Measurements from ENCODE around the gene TMEM63A. TPM values are rescaled to one million over a fixed set of nuclear protein-coding genes. Genes with fewer than 3 reads are reported as not detected.

Gene TMEM63A
- total and polyA plus RNA-seq, 2 of the 13 experiments (the other 11 are each of a cell fraction or from before 2014, with no cell fraction given) = 23.9 to 53.3 TPM

GRCh38 chr1:225890346-225891228 is 8.4 kb upstream of the TMEM63A start (continued):
- no peak for TF ChIP-seq ATF4 (CRISPR knock-in tag; IDR thresholded peaks at IDR 0.05)
- TF ChIP-seq TBP (CRISPR knock-in tag; IDR thresholded peaks at IDR 0.05) = no peak
- TF ChIP-seq, protein P1, sequence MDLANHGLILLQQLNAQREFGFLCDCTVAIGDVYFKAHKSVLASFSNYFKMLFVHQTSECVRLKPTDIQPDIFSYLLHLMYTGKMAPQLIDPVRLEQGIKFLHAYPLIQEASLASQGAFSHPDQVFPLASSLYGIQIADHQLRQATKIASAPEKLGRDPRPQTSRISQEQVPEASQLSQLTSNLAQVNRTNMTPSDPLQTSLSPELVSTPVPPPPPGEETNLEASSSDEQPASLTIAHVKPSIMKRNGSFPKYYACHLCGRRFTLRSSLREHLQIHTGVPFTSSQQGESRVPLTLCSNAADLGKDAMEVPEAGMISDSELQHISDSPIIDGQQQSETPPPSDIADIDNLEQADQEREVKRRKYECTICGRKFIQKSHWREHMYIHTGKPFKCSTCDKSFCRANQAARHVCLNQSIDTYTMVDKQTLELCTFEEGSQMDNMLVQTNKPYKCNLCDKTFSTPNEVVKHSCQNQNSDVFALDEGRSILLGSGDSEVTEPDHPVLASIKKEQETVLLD (CRISPR knock-in tag; IDR thresholded peaks at IDR 0.05; ENCODE audit: low read depth) = no peak
- peak; percentile 73 for TF ChIP-seq HDAC1 (CRISPR knock-in tag; IDR thresholded peaks at IDR 0.05)
- TF ChIP-seq ZNF589 (CRISPR knock-in tag; conservative IDR thresholded peaks at IDR 0.05) = no peak
- TF ChIP-seq, protein P2, sequence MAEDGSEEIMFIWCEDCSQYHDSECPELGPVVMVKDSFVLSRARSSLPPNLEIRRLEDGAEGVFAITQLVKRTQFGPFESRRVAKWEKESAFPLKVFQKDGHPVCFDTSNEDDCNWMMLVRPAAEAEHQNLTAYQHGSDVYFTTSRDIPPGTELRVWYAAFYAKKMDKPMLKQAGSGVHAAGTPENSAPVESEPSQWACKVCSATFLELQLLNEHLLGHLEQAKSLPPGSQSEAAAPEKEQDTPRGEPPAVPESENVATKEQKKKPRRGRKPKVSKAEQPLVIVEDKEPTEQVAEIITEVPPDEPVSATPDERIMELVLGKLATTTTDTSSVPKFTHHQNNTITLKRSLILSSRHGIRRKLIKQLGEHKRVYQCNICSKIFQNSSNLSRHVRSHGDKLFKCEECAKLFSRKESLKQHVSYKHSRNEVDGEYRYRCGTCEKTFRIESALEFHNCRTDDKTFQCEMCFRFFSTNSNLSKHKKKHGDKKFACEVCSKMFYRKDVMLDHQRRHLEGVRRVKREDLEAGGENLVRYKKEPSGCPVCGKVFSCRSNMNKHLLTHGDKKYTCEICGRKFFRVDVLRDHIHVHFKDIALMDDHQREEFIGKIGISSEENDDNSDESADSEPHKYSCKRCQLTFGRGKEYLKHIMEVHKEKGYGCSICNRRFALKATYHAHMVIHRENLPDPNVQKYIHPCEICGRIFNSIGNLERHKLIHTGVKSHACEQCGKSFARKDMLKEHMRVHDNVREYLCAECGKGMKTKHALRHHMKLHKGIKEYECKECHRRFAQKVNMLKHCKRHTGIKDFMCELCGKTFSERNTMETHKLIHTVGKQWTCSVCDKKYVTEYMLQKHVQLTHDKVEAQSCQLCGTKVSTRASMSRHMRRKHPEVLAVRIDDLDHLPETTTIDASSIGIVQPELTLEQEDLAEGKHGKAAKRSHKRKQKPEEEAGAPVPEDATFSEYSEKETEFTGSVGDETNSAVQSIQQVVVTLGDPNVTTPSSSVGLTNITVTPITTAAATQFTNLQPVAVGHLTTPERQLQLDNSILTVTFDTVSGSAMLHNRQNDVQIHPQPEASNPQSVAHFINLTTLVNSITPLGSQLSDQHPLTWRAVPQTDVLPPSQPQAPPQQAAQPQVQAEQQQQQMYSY (CRISPR knock-in tag; IDR thresholded peaks at IDR 0.05) = no peak
- no peak for TF ChIP-seq ZC3H4 (CRISPR knock-in tag; IDR thresholded peaks at IDR 0.05; ENCODE audit: borderline replicate concordance)
- no peak for TF ChIP-seq HHEX (CRISPR knock-in tag; IDR thresholded peaks at IDR 0.05)
- TF ChIP-seq ZBTB46 (CRISPR knock-in tag; IDR thresholded peaks at IDR 0.05; ENCODE audit: borderline replicate concordance) = no peak
- TF ChIP-seq KDM1A (CRISPR knock-in tag; IDR thresholded peaks at IDR 0.05) = no peak
- no peak for TF ChIP-seq SMAD3 (CRISPR knock-in tag; IDR thresholded peaks at IDR 0.05)
- TF ChIP-seq NR2F2 (IDR thresholded peaks at IDR 0.05; ENCODE audit: borderline replicate concordance, low read depth) = peak; percentile 87
- TF ChIP-seq RARG (CRISPR knock-in tag; IDR thresholded peaks at IDR 0.05; ENCODE audit: low read depth) = no peak
- TF ChIP-seq, protein P3, sequence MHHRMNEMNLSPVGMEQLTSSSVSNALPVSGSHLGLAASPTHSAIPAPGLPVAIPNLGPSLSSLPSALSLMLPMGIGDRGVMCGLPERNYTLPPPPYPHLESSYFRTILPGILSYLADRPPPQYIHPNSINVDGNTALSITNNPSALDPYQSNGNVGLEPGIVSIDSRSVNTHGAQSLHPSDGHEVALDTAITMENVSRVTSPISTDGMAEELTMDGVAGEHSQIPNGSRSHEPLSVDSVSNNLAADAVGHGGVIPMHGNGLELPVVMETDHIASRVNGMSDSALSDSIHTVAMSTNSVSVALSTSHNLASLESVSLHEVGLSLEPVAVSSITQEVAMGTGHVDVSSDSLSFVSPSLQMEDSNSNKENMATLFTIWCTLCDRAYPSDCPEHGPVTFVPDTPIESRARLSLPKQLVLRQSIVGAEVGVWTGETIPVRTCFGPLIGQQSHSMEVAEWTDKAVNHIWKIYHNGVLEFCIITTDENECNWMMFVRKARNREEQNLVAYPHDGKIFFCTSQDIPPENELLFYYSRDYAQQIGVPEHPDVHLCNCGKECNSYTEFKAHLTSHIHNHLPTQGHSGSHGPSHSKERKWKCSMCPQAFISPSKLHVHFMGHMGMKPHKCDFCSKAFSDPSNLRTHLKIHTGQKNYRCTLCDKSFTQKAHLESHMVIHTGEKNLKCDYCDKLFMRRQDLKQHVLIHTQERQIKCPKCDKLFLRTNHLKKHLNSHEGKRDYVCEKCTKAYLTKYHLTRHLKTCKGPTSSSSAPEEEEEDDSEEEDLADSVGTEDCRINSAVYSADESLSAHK (CRISPR knock-in tag; IDR thresholded peaks at IDR 0.05; ENCODE audit: borderline replicate concordance) = no peak
- TF ChIP-seq KLF12 (CRISPR knock-in tag; IDR thresholded peaks at IDR 0.05; ENCODE audit: borderline replicate concordance) = no peak
- TF ChIP-seq HNRNPL (IDR thresholded peaks at IDR 0.05; ENCODE audit: low read depth, low read length) = 0 out of 2 replicates have a peak, but pooled peaks have one; percentile 59
- no peak for TF ChIP-seq ZNF724P (CRISPR knock-in tag; IDR thresholded peaks at IDR 0.05; ENCODE audit: borderline replicate concordance)
- TF ChIP-seq GABPB1 (CRISPR knock-in tag; IDR thresholded peaks at IDR 0.05) = 0 out of 2 replicates have a peak, but pooled peaks have one; percentile 32

Data from HepG2 (cell line).